T-helper 22 cell (primary cell): ENCODE results near the gene COL8A2.

Experiments
- DNase-seq: peaks from one replicate; pipeline ENCODE4 v3.0.0-alpha.2; 2020; ENCODE audit warnings: low read depth

The COL8A2 gene

GRCh38 chr1:36089393-36090121 lies 35.5 kb downstream of the COL8A2 start:
- DNase-seq: no peak

GRCh38 chr1:36088577-36089392 lies 36.2 kb downstream of the COL8A2 start, which contains the start of gene ADPRS:
Gene ADPRS, plus strand, starts transcription at chr1:36088892. Its CDS starts 13 bp downstream, at chr1:36088905.
- peak; percentile 84 for DNase-seq

- DNase-seq: no peak
These were observed 36.8 kb downstream of the COL8A2 start for GRCh38 chr1:36088265-36088576.

GRCh38 chr1:36087233-36088123 lies 37.5 kb downstream of the COL8A2 start:
- no peak for DNase-seq

GRCh38 chr1:36086529-36087232 lies 38.3 kb downstream of the COL8A2 start:
- no peak for DNase-seq

- DNase-seq: no peak
These were observed 39.1 kb downstream of the COL8A2 start for GRCh38 chr1:36085686-36086526.

GRCh38 chr1:36085126-36085525 lies 39.9 kb downstream of the COL8A2 start:
- DNase-seq: no peak

- no peak for DNase-seq
These were observed 40.4 kb downstream of the COL8A2 start for GRCh38 chr1:36084497-36085115.

- no peak for DNase-seq
These were observed 41.2 kb downstream of the COL8A2 start, which contains the start of gene TEKT2 for GRCh38 chr1:36083635-36084496. Gene TEKT2, plus strand, starts transcription at chr1:36084094. Its CDS starts 828 bp downstream, at chr1:36084922.

- DNase-seq: no peak
These were observed 41.8 kb downstream of the COL8A2 start for GRCh38 chr1:36083219-36083618.

- no peak for DNase-seq
These were observed 43.0 kb downstream of the COL8A2 start for GRCh38 chr1:36081926-36082485.

- DNase-seq: no peak
These were observed 44.2 kb downstream of the COL8A2 start for GRCh38 chr1:36080801-36081200.

GRCh38 chr1:36080236-36080635 lies 44.8 kb downstream of the COL8A2 start:
- no peak for DNase-seq

GRCh38 chr1:36076979-36077573 lies 47.9 kb downstream of the COL8A2 start:
- DNase-seq: no peak

GRCh38 chr1:36070349-36070748 lies 54.7 kb downstream of the COL8A2 start:
- no peak for DNase-seq

- no peak for DNase-seq
These were observed 56.2 kb downstream of the COL8A2 start for GRCh38 chr1:36068866-36069265.

GRCh38 chr1:36067871-36068270 lies 57.2 kb downstream of the COL8A2 start:
- no peak for DNase-seq

- DNase-seq: no peak
These were observed 62.7 kb downstream of the COL8A2 start for GRCh38 chr1:36062315-36062714.

GRCh38 chr1:36055706-36056105 lies 69.3 kb downstream of the COL8A2 start:
- DNase-seq: no peak
